Forelimb muscle (tissue), 1 donor: ENCODE results near the gene KCNS3. TPM values are rescaled to one million over a fixed set of nuclear protein-coding genes. Genes with fewer than 3 reads are reported as not detected.

Source experiments
- polyA plus RNA-seq: library from polyadenylated mRNA; unstranded; fragments of 120-200 nt; gene quantifications from one replicate; pipeline ENCODE4 v1.2.1, GENCODE V29; 2013; ENCODE audit not compliant: insufficient read length

KCNS3 gene
- polyA plus RNA-seq, 1 donor, result 6.0 TPM

Other genes starting within 250 kb of the KCNS3 start
- gene SMC6, start 124.9 kb upstream of the KCNS3 start, polyA plus RNA-seq, result 42.1 TPM
- gene GEN1, start 124.5 kb upstream of the KCNS3 start, polyA plus RNA-seq, result 10.4 TPM
- gene MSGN1, start 62.2 kb upstream of the KCNS3 start, polyA plus RNA-seq, result 0.62 TPM